K562 (cell line): Measurements from ENCODE around the gene ID4. TPM values are rescaled to one million over a fixed set of nuclear protein-coding genes. Genes with fewer than 3 reads are reported as not detected.

Experiments used
- CBX5 ChIP-seq: IDR thresholded peaks from 2 replicates; pipeline ENCODE4 v1.6.1; 2014; ENCODE audit warnings: low read depth, borderline replicate concordance
- EP400 ChIP-seq: fragments of 450-650 bp; IDR thresholded peaks from 2 replicates; pipeline ENCODE4 v1.6.1; 2017; ENCODE audit warnings: antibody characterized with exemption, mild to moderate bottlenecking, moderate library complexity
- ILF3 ChIP-seq: fragments of 450-650 bp; IDR thresholded peaks from 2 replicates; pipeline ENCODE4 v1.6.1; 2018; ENCODE audit warnings: antibody characterized with exemption, mild to moderate bottlenecking, moderate library complexity, borderline replicate concordance
- KDM5B ChIP-seq: fragments of 200-600 bp; sonication (generic); IDR thresholded peaks from 2 replicates; pipeline ENCODE4 v1.6.1; 2012; ENCODE audit warnings: low read depth, mild to moderate bottlenecking, moderate library complexity, low read length, control low read depth, inconsistent platforms; ENCODE audit not compliant: insufficient replicate concordance
- NCOA2 ChIP-seq, 2 experiments: fragments of 450-650 bp; IDR thresholded peaks; 2 replicates each; pipeline ENCODE4 v1.6.1; 2018; ENCODE audit warnings: mild to moderate bottlenecking in 2 of 2, moderate library complexity in 1 of 2; ENCODE audit not compliant: partially characterized antibody in 2 of 2
- NFYB ChIP-seq: IDR thresholded peaks from 2 replicates; pipeline ENCODE4 v1.6.1; 2011; ENCODE audit warnings: mild to moderate bottlenecking, moderate library complexity; ENCODE audit not compliant: insufficient read length; ENCODE audit errors: extremely low read depth
- NR4A1 ChIP-seq, 2 experiments: fragments of 250-450 bp in 1 of 2; fragments of 450-650 bp in 1 of 2; sonication (Bioruptor Pico) in 1 of 2; IDR thresholded peaks; 2 replicates each; pipeline versions ENCODE4 v1.4.0 to v1.6.1; 2016 to 2020; ENCODE audit warnings: mild to moderate bottlenecking in 2 of 2, missing compliant biosample characterization in 1 of 2, missing genetic modification characterization in 1 of 2, moderate library complexity in 1 of 2
- NRF1 ChIP-seq, 2 experiments: fragments of 450-650 bp; IDR thresholded peaks in 1 of 2; conservative IDR thresholded peaks in 1 of 2; 2 replicates each; pipeline ENCODE4 v1.6.1; 2014; ENCODE audit warnings: mild to moderate bottlenecking in 2 of 2
- PCBP1 ChIP-seq: fragments of 200-400 bp; formaldehyde crosslinking; IDR thresholded peaks from 2 replicates; pipeline ENCODE4 v1.6.1; 2018; ENCODE audit warnings: mild to moderate bottlenecking, low read depth, low read length; ENCODE audit not compliant: poor library complexity, severe bottlenecking
- RFX7 ChIP-seq: fragments of 250-450 bp; sonication (Bioruptor Pico); IDR thresholded peaks from 2 replicates; pipeline ENCODE4 v1.5.1; 2021; ENCODE audit warnings: mild to moderate bottlenecking
- SAFB2 ChIP-seq: fragments of 200-400 bp; formaldehyde crosslinking; IDR thresholded peaks from 2 replicates; pipeline ENCODE4 v1.6.1; 2018; ENCODE audit warnings: borderline replicate concordance, low read length, low read depth, moderate library complexity; ENCODE audit not compliant: severe bottlenecking
- STAG1 ChIP-seq: sonication (generic); formaldehyde crosslinking; IDR thresholded peaks from 2 replicates; pipeline ENCODE4 v1.5.0; 2020; ENCODE audit warnings: missing genetic modification reagents, borderline replicate concordance
- STAT5B ChIP-seq: fragments of 250-450 bp; sonication (Bioruptor Pico); IDR thresholded peaks from 2 replicates; pipeline ENCODE4 v1.8.0; 2021; ENCODE audit warnings: mild to moderate bottlenecking, inconsistent platforms
- TCF7L2 ChIP-seq: fragments of 150-350 bp; IDR thresholded peaks from 2 replicates; pipeline ENCODE4 v1.6.1; 2016; ENCODE audit warnings: low read depth, mild to moderate bottlenecking, low read length, moderate library complexity
- TFAM ChIP-seq: fragments of 250-450 bp; sonication (Bioruptor Pico); conservative IDR thresholded peaks from 2 replicates; pipeline ENCODE4 v1.5.0; 2021; ENCODE audit warnings: mild to moderate bottlenecking, moderate library complexity
- ZFPM2 ChIP-seq: fragments of 250-450 bp; sonication (Bioruptor Pico); IDR thresholded peaks from 2 replicates; pipeline ENCODE4 v1.5.1; 2022; ENCODE audit warnings: mild to moderate bottlenecking
- ZKSCAN1 ChIP-seq: fragments of 150-350 bp; IDR thresholded peaks from 2 replicates; pipeline ENCODE4 v1.6.1; 2016; ENCODE audit warnings: low read depth, low read length
- ZNF23 ChIP-seq: fragments of 250-450 bp; sonication (Bioruptor Pico); IDR thresholded peaks from 2 replicates; pipeline ENCODE4 v1.4.0; 2020; ENCODE audit warnings: mild to moderate bottlenecking
- ZNF280B ChIP-seq: fragments of 250-450 bp; sonication (Bioruptor Pico); IDR thresholded peaks from 2 replicates; pipeline ENCODE4 v1.5.1; 2021; ENCODE audit warnings: mild to moderate bottlenecking
- ZNF561 ChIP-seq: fragments of 450-650 bp; formaldehyde crosslinking; conservative IDR thresholded peaks from 2 replicates; pipeline ENCODE4 v1.4.0; 2020; ENCODE audit warnings: mild to moderate bottlenecking, moderate library complexity
- polyA plus RNA-seq, 8 experiments: library from polyadenylated mRNA; depleted of rRNA in 4 of 8; stranded (reverse) in 5 of 8; unstranded in 3 of 8; fragments of >200 nt; fragmentation: Nextera tagmentation in 2 of 8; fragmentation: Illumina TruSeq in 1 of 8; extraction: Ambion mirVana in 2 of 8; extraction: Trizol in 1 of 8; gene quantifications; 2 replicates each; pipeline versions ENCODE4 v1.2.1 to v1.2.3, GENCODE V29; 2011 to 2014; ENCODE audit warnings: inconsistent platforms in 1 of 8, missing spikeins in 1 of 8
- total RNA-seq, 7 experiments: library from RNA; depleted of rRNA in 6 of 7; stranded (reverse); fragments of >200 nt in 6 of 7; fragmentation: Illumina TruSeq in 2 of 7; extraction: Trizol in 2 of 7; gene quantifications; 2 replicates each; pipeline versions ENCODE4 v1.2.1 to v1.2.3, GENCODE V29; 2011 to 2021; ENCODE audit warnings: low replicate concordance in 1 of 7
- TF ChIP-seq, protein P1 (sequence below), 2 experiments: IDR thresholded peaks; 2 replicates each; pipeline ENCODE4 v1.6.1; 2012; ENCODE audit warnings: improper control_type of control experiment in 2 of 2, low read depth in 2 of 2, low read length in 2 of 2, borderline replicate concordance in 1 of 2
- TF ChIP-seq, protein P2 (sequence below), 2 experiments: fragments of 450-650 bp in 1 of 2; sonication (generic) in 1 of 2; formaldehyde crosslinking; conservative IDR thresholded peaks; 2 replicates each; pipeline versions ENCODE4 v1.4.0 to v1.8.1; 2020 to 2022; ENCODE audit warnings: mild to moderate bottlenecking in 1 of 2, missing genetic modification reagents in 1 of 2

Gene ID4
- total and polyA plus RNA-seq, 9 of the 15 experiments (the other 6 are each of a cell fraction or from before 2014, with no cell fraction given), result not detected

DNA sequence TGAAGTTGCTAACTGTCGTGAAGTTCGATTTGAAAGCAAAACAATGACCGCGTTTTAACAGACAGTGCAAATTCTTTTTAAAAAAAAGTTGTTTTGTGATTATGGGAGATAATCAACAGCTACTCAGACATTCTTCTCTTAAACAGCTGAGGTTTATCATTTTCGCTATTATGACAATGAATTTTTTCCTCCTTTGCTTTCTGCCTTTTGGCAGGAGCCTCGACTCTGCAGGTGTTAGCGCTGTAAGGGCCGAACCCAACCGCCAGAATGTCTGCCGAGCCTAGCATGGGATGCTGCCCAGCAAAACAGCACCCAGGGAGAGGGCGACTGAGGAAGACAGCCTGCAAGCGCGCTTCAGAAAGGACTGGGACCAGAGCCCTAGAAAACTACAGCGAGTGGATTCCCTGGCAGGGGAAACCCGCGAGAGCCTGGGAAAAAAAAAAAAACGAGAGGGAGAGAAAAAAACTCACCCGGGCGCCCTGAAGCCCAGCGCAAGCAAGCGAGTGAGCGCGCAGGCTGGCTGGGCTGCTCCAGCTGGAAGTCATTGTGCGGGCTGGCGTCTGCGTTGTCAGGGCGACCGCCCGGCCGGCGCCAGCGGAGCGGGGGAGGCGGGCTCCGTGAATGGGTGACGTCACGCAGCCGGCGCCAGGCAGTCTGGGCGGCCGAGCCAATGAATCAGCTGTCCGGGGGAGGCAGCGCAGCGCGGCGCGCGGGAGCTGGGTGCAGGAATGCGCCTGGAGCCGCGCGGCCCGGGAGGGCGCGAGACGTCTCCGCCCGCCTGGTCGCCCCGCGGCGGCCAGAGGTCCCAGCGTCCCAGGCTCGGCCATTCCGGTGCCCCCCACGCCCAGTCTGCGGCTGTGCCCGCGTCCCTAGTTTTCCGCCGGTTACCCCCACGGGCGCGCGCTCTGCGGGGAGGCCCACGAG, 32.7 kb upstream of the ID4 start (continued):
- TF ChIP-seq ZNF280B (CRISPR knock-in tag), result no peak
- TF ChIP-seq NFYB, result peak; percentile 17
- peak; percentile 76 for TF ChIP-seq NR4A1 (CRISPR knock-in tag; IDR thresholded peaks at IDR 0.05)
- peak; percentile 63; the same call in 1 of the 2 replicates for TF ChIP-seq NR4A1 (tag; IDR thresholded peaks at IDR 0.05)
- no peak for TF ChIP-seq TFAM
- no peak for TF ChIP-seq RFX7 (CRISPR knock-in tag)
- TF ChIP-seq NCOA2 (IDR thresholded peaks at IDR 0.05; ENCODE audit: partially characterized antibody in 2 of 2), result no peak
- no peak for TF ChIP-seq STAT5B (CRISPR knock-in tag)
- no peak for TF ChIP-seq ZNF23 (CRISPR knock-in tag)
- no peak; the same call in 1 of the 2 replicates for TF ChIP-seq EP400
- peak; percentile 58; the same call in 1 of the 2 replicates for TF ChIP-seq ILF3
- TF ChIP-seq, protein P1, sequence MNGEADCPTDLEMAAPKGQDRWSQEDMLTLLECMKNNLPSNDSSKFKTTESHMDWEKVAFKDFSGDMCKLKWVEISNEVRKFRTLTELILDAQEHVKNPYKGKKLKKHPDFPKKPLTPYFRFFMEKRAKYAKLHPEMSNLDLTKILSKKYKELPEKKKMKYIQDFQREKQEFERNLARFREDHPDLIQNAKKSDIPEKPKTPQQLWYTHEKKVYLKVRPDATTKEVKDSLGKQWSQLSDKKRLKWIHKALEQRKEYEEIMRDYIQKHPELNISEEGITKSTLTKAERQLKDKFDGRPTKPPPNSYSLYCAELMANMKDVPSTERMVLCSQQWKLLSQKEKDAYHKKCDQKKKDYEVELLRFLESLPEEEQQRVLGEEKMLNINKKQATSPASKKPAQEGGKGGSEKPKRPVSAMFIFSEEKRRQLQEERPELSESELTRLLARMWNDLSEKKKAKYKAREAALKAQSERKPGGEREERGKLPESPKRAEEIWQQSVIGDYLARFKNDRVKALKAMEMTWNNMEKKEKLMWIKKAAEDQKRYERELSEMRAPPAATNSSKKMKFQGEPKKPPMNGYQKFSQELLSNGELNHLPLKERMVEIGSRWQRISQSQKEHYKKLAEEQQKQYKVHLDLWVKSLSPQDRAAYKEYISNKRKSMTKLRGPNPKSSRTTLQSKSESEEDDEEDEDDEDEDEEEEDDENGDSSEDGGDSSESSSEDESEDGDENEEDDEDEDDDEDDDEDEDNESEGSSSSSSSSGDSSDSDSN (IDR thresholded peaks at IDR 0.05; ENCODE audit: borderline replicate concordance in 1 of 2, low read depth in 2 of 2, low read length in 2 of 2), result 0 out of 4 replicates have a peak, but pooled peaks of 1 of the 2 experiments have one; percentile 67
- no peak for TF ChIP-seq STAG1 (CRISPR knock-in tag)
- no peak for TF ChIP-seq ZNF561 (CRISPR knock-in tag)
- TF ChIP-seq KDM5B, result peak; percentile 67
- TF ChIP-seq NRF1 (conservative IDR thresholded peaks at IDR 0.05 in 1 of 2, IDR thresholded peaks at IDR 0.05 in 1 of 2), result peak; percentile 84 to 86
- no peak for TF ChIP-seq CBX5
- TF ChIP-seq SAFB2, result no peak
- TF ChIP-seq TCF7L2, result no peak
- TF ChIP-seq ZFPM2, result no peak
- peak; percentile 88 for TF ChIP-seq PCBP1
- TF ChIP-seq, protein P2, sequence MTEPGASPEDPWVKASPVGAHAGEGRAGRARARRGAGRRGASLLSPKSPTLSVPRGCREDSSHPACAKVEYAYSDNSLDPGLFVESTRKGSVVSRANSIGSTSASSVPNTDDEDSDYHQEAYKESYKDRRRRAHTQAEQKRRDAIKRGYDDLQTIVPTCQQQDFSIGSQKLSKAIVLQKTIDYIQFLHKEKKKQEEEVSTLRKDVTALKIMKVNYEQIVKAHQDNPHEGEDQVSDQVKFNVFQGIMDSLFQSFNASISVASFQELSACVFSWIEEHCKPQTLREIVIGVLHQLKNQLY (CRISPR knock-in tag; conservative IDR thresholded peaks at IDR 0.05), result 0 out of 4 replicates have a peak, but pooled peaks of 1 of the 2 experiments have one; percentile 6
- peak; percentile 61; the same call in 1 of the 2 replicates for TF ChIP-seq ZKSCAN1
